GM19099 (cell line): ENCODE data around the gene LARP1.
A peak's percentile ranks its signal among the peaks of the same experiment; 100 is the strongest.

Experiments used
- POLR2A ChIP-seq: IDR thresholded peaks from 3 replicates; pipeline ENCODE4 v1.6.1; 2011; ENCODE audit warnings: low read depth; ENCODE audit not compliant: insufficient read length; ENCODE audit errors: extremely low read depth

The LARP1 gene

DNA sequence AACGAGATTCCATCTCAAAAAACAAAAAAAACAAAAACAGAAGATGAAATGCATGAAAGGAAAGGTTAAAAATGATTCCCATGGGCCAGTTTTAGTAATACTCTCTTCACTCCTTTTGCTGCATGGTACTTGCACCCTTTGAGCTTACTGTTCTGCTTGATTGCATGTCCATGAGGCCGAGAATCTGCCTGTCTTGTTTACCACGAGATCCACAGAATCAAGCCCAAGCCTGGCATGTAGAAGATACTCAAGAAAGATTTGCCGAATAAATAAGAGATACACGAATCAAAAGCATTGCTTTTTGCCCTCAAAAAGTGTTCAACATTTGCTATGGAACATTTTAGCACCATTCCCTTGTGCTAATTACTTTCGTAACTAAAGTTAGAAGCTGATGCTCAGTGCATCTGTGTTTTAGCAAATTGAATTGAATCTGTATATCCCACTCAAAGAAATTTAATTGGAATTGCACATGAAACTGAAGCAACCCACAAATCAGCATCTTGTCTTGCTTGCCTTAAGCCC, 94.1 kb downstream of the LARP1 start:
- TF ChIP-seq POLR2A: no peak

DNA sequence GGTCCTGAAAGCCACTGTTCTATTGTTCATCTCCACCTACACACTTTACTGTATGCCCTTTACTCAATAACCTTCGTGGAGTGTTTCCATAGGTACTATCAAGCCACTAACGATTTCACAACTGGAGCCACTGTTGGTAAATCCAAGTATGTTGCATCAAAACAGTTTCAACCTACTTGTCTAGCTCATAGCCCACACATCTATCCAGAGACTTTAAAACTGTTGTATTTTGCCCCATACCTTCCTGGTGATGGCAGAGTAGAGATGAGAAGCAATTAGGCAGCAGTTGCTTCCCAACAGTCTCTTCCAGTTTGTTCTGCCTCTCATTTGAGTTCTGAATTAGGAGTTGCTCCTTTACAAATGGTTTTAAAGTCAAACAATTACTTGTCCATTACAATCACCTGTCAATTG, 94.6 kb downstream of the LARP1 start:
- no peak for TF ChIP-seq POLR2A

DNA sequence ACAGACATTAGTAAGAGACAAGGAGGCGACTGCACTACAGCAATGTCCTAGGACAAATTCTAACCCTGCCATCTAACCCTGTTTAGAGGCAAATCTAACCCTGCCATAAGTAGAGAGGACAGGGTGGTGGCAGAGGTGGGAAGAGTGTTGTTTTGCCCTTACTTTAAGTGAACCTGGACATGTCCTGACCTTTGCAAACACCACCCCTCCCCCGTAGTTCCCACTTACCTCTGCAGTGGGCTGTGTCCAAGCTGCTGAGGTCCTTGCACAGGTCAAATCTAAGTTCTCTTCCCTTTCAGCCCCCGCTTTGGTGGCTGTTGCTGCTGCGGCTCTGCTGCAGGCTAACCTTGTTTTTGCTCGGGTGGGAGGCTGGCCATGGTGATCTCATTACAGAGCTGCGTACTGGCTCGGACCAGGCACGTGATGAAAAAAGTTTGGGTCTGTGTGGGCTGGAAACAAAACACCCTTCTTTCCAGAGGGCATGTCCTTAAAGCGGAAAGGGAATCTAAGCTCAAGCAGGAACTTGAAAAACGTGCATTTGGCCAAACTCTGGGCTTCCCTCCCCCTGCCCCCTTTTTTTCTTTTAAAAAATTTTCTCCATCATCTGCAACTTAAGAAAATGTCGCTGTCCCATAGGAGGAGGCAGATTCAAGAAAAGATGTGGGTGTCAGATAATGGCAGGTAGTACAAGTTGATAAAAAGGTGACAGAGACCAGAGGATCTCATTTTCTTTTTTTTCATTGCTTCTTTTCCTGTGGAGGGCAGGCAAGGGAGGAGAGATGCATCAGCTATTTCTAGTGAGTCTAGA, 95.3 kb downstream of the LARP1 start, which contains the start of gene FAXDC2:
Gene FAXDC2 (minus strand): TSS at position 349 of the 808 bp plus-strand sequence. CDS start 12,425 bp downstream, outside the sequence.
- no peak for TF ChIP-seq POLR2A

DNA sequence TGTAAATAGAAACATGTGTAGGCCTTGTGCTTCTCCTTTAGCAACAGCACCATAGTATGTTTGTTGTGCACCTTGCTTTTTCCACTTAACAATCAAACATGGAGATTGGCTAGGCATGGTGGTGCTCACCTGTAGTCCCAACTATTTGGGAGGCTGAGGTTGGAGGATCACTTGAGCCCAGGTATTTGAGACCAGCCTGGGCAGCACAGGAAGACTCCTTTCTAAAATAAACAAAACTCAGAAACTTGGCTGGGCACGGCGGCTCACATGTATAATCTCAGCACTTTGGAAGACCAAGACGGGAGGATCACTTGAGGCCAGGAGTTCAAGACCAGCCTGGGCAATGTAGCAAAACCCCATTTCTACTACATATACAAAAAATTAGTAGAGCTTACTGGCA, 96.2 kb downstream of the LARP1 start:
- TF ChIP-seq POLR2A: no peak

DNA sequence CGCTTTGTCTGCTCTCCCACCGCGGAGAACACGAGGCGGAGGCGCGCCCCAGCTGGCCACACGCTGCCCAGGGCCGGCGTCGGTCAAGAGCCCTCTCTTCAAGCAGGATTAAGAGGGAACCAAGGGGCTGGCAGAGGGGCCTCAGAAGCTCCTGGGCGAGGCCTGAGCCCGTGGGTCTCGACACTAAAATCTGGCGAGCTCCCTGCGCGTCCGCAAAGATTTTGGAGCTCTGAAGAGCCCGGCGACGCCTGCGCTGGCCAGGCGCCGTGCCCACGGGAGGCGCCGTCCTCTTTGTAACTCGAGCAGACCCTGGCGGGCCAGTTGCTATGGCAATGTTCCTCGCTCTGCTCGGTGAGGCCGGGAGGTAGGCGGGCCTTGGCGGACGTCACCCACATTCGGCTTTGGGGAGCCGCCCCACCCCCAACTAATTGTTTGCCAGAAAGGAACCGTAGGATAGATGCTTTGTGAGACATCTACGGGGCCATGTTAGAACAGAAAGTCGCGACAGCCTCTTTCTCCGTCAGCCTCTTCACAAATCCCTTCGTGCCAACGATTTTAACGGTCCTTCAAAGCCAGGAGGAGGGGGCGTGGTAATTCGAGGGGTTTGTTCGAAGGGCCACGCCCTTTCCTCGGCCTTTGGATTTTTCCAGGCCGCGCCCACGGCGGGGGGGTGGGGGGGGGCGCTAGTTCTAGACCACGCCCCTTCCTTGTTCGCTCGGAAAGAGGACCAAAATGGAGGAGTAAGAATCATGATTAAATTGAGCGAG, 102.5 kb downstream of the LARP1 start:
- peak; percentile 55 for TF ChIP-seq POLR2A

DNA sequence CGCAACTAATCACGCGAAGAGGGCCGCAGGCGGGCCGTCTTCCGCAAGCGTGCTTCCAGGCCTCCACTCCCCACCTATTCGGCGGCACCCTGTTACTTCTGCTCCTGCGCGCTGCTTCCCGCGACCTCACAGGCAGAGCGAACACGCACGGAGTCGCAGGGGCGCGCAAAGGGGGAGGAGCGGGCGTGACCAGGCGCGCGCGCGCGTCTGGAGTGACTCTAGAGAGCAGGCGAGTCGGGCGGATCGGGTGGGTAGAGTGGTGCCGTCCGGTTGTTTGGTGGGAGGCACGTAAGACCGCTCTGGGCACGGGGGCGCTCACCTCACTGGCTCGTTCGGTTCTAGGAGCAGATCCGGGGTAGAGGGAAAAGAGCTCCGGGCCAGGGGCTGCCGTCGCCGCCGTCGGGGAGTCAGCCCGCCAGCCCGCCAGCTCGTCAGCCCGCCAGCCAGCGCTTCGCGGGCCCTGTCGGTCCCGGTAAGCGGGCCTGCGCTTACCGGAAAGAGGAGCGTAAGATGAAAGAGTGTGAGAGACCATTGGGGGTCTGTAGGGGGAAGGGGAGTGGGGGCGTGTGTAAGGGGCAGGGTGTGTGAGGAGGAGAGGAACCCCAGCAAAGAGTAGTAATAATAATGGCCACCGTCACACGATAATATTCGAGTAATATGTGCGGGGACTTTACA, 103.3 kb downstream of the LARP1 start, which contains the start of gene CNOT8:
Gene CNOT8 (plus strand): TSS at position 331 of the 675 bp plus-strand sequence. CDS start 4,652 bp downstream, outside the sequence.
- peak; percentile 91 for TF ChIP-seq POLR2A

DNA sequence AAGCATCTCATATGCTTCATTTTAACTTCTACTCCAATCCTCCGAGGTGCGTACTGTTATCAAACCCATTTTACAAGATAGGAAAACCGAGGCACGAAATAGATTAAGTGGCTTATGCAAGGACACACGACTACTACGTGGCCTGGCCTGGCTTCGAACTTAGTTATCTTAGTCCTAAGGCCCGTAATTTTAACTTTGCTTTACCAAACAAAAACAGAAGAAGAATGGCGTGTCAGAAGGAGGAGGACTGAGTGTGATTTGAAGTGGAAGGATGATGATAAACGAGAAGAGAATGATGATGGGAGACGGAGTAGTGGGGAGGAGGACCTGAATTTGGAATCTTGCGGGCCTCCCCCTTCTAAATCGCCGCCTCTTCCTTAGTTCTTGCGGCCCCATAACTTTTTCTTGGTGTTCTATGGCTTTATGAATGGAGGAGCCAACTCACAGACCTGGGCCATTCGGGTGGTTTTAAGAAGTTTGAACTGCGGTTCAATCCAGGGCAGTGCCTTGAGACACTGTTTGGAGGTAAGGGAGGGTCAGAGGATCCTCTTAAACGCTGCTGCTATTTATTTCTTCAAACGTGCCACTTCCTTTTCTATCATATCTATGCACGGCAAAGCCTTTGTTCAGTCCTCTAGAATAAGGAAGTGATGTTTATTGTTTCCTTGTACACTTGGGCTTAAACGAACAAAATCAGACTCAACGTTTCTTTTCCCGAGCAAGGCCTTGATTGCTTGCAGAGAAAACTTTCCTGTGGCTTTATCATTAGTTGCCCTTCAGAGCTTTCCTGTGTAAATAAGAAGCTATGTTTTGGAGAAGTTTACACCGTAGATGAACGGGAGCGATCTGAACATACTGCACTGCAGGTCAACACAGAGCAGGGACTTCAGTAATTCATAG, 104.0 kb downstream of the LARP1 start:
- TF ChIP-seq POLR2A: no peak

DNA sequence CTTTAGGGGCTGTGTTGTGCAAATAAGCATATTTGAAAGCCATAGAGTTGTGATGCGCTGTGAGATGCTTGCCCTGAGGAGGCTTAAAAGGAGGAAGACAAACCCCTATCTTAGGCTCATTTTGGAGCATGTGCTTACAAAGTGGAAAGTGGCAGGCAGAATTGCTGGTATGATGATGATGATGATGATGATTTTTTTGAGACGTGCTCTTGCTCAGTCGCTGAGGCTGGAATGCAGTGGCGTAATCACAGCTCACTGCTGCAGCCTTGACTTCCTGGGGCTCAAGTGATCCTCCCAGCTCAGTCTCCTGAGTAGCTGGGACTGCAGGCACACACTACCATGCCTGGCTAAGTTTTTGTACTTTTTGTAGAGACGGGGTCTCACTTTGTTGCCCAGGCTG, 104.9 kb downstream of the LARP1 start:
- no peak for TF ChIP-seq POLR2A

DNA sequence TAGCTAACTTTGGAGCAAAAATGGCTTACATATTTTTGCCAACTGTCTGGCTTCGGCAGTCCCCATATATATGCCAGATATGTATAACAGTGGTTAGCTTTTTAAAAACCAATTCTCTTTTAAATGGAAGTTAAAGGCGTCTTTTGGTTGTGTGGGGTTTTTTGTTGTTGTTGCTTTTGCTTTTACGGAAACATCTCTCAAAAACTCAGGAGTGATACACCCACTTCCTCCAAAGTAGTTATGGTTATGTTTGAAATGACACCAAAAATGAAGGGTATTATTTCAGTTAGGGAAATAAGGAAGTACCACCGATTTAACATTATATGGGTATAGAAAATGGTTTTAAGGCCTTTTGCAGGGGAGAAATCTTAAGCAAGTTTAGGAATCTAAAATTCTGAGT, 105.6 kb downstream of the LARP1 start:
- TF ChIP-seq POLR2A: no peak

DNA sequence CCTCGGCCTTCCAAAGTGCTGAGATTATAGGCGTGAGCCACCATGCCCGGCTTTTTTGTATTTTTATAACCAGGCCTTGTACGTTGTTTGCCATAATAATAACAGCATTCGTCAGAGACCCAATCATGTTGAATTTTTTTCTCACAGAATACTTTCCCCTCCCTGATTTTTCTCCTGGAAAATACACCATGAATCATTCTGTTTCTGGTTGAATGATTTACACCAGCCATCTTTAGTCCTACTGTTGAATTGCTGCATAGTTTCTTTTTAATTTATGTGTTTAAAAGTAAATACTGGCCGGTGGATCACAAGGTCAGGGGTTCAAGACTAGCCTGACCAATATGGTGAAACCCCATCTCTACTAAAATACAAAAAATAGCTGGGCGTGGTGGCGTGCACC, 106.8 kb downstream of the LARP1 start:
- TF ChIP-seq POLR2A: no peak

DNA sequence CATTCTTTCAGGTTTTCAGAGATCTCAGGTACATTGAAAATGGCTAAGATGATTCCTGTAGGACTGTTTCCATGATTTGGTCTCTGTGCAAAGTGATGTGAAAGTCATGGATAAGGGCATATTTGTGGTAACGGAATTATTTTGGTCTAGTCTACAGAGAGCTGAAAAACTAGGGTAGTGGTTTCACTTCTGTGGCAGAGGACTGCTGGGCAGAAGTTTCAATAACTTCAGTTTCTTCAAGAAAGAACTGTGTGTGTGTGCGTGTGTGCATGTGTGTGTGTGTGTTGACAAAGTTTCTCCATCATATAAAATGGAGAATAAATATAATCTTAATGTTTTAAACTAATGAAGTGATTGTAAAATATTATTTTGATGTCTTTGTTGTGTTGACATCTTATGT, 107.6 kb downstream of the LARP1 start:
- no peak for TF ChIP-seq POLR2A

DNA sequence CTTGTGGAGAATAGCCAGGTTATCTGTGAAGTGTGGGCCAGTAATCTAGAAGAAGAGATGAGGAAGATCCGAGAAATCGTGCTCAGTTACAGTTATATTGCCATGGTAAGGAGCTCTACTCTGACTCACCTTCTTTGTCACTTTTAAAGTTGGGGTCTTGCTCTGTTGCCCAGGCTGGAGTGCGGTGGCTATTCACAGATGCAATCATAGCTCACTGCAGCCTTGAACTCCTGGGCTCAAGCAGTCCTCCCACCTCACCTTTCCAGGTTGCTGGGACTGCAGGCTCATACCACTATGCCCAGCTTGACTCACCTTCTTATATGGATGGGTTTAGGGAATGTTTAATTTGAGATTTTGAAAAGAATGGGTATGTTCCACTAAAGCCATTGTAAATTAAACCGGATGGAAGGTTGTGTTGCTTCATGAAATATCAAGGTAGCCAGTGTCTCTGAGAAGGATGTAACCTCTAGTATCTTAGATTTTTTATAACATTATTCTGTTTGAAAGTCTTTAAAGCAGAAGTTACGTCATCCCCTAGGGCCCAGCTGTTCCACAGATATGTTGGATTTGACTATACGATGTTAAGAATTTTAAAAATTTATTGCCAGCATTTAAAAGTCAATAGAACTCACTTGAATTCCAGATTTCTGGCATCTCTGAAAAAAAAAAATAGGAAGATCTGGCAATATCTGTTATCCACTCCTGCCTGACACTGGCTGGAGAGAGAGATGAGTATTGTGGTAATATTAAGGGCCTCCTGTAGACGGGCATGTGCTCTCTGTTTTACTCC, 108.3 kb downstream of the LARP1 start:
- TF ChIP-seq POLR2A: no peak

DNA sequence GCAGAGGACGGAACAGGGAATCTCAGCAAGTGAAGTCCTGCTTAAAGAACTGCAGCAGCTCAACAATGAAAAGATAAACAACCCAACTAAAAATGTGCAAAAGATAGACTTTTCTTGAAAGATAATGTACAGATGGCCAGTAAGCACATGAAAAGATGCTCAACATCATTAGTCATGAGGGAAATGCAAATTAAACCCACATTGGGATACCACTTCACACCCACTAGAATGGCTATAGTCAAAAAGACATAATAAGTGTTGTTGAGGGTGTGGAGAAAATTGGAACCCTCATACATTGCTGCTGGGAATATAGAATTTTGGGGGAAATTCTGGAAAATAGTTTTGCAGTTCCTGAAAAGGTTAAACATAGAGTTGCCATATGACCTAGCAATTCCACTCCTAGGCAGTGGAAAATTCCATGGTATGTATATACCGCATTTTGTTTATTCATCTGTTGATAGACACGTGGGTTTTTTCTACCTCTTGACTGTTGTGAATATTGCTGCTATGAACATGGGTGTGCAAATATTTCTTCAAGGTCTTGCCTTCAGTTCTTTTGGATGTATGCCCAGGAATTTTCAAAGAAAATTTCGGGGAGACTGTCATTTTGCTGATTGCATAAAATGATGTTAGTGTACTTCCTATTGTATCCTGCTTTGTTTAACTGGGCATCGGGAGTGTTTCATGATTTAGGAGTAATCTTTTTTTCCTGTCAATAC, 110.4 kb downstream of the LARP1 start:
- TF ChIP-seq POLR2A: no peak
